CD14-positive monocyte (primary cell): Measurements from ENCODE around the gene PTPN18. TPM values are rescaled to one million over a fixed set of nuclear protein-coding genes. Genes with fewer than 3 reads are reported as not detected.

ENCODE experiments used
- DNase-seq, 3 donors: peaks; one replicate each; pipeline ENCODE4 v3.0.0-alpha.2; 2011 to 2022
- H2AFZ ChIP-seq: 2 replicates; pipeline ENCODE4 v1.6.0; 2012; ENCODE audit warnings: mild to moderate bottlenecking, low read depth, low read length, inconsistent platforms; ENCODE audit not compliant: insufficient read depth, poor library complexity, severe bottlenecking
- H3K27ac ChIP-seq, 2 donors: 1 replicate in 1 of 2; 2 replicates in 1 of 2; pipeline ENCODE4 v1.5.1; 2012 to 2013; ENCODE audit warnings: low read length in 2 of 2, control low read depth in 1 of 2, inconsistent platforms in 1 of 2, low read depth in 1 of 2, mild to moderate bottlenecking in 1 of 2
- H3K27me3 ChIP-seq, 2 donors: one replicate each; pipeline versions ENCODE4 v1.6.0 to v1.6.1; 2011 to 2013; ENCODE audit warnings: low read length in 2 of 2; ENCODE audit not compliant: control insufficient read depth in 2 of 2, insufficient read depth in 2 of 2
- H3K36me3 ChIP-seq, 2 donors: replicated peaks in 1 of 2; 1 replicate in 1 of 2; 2 replicates in 1 of 2; pipeline versions ENCODE4 v1.5.1 to v1.6.1; 2012 to 2013; ENCODE audit warnings: low read length in 2 of 2, control low read depth in 1 of 2, inconsistent platforms in 1 of 2, mild to moderate bottlenecking in 1 of 2; ENCODE audit not compliant: insufficient read depth in 2 of 2, control insufficient read depth in 1 of 2
- H3K4me1 ChIP-seq, 2 donors: 1 replicate in 1 of 2; 2 replicates in 1 of 2; pipeline versions ENCODE4 v1.5.1 to v1.6.1; 2012 to 2013; ENCODE audit warnings: low read length in 2 of 2, control low read depth in 1 of 2, inconsistent platforms in 1 of 2, mild to moderate bottlenecking in 1 of 2, moderate library complexity in 1 of 2; ENCODE audit not compliant: insufficient read depth in 2 of 2, control insufficient read depth in 1 of 2
- H3K4me2 ChIP-seq: replicated peaks from 2 replicates; pipeline ENCODE3; 2012; ENCODE audit warnings: low read length, moderate library complexity, mild to moderate bottlenecking; ENCODE audit not compliant: poor library complexity, severe bottlenecking; ENCODE audit errors: extremely low read depth
- H3K4me3 ChIP-seq, 3 experiments: fragments of 200-600 bp in 1 of 3; sonication (generic) in 1 of 3; replicated peaks in 1 of 3; 1 replicate in 2 of 3; 2 replicates in 1 of 3; pipeline ENCODE4 v1.5.1; 2011 to 2013; ENCODE audit warnings: low read length in 3 of 3, mild to moderate bottlenecking in 3 of 3, control low read depth in 2 of 3, low read depth in 2 of 3, inconsistent platforms in 1 of 3, moderate library complexity in 1 of 3
- H3K79me2 ChIP-seq: 2 replicates; pipeline ENCODE4 v1.6.0; 2012; ENCODE audit warnings: mild to moderate bottlenecking, control low read depth, inconsistent platforms, low read length, moderate library complexity; ENCODE audit not compliant: insufficient read depth
- H3K9ac ChIP-seq: 2 replicates; pipeline ENCODE4 v1.6.0; 2017; ENCODE audit warnings: low read length, mild to moderate bottlenecking; ENCODE audit not compliant: insufficient read depth, poor library complexity, severe bottlenecking
- H3K9me3 ChIP-seq, 2 donors: replicated peaks in 1 of 2; 1 replicate in 1 of 2; 2 replicates in 1 of 2; pipeline versions ENCODE4 v1.5.1 to v1.6.1; 2012 to 2013; ENCODE audit warnings: low read length in 2 of 2, control low read depth in 1 of 2; ENCODE audit not compliant: control insufficient read depth in 1 of 2, insufficient read depth in 1 of 2
- H4K20me1 ChIP-seq: 2 replicates; pipeline ENCODE4 v1.6.0; 2012; ENCODE audit warnings: mild to moderate bottlenecking, low read length, control low read depth, moderate library complexity; ENCODE audit not compliant: insufficient read depth
- H3K27ac Mint-ChIP-seq, 7 donors: one replicate each; pipeline ENCODE4 v1.8.0; 2020; ENCODE audit warnings: mild to moderate bottlenecking in 7 of 7, mixed read lengths in 7 of 7, moderate library complexity in 6 of 7, inconsistent platforms in 2 of 7
- H3K27me3 Mint-ChIP-seq, 3 donors: one replicate each; pipeline ENCODE4 v1.8.0; 2021 to 2022; ENCODE audit warnings: low read depth in 3 of 3, mild to moderate bottlenecking in 3 of 3, mixed read lengths in 3 of 3, moderate library complexity in 3 of 3, inconsistent platforms in 1 of 3
- H3K36me3 Mint-ChIP-seq, 2 donors: one replicate each; pipeline ENCODE4 v1.8.0; 2020; ENCODE audit warnings: mixed read lengths in 2 of 2, inconsistent platforms in 1 of 2, mild to moderate bottlenecking in 1 of 2
- H3K4me1 Mint-ChIP-seq: one replicate; pipeline ENCODE4 v1.8.0; 2020; ENCODE audit warnings: mild to moderate bottlenecking, mixed read lengths
- H3K4me3 Mint-ChIP-seq, 2 donors: one replicate each; pipeline ENCODE4 v1.8.0; 2020; ENCODE audit warnings: mild to moderate bottlenecking in 2 of 2, mixed read lengths in 2 of 2, moderate library complexity in 1 of 2
- H3K9me3 Mint-ChIP-seq, 7 donors: one replicate each; pipeline ENCODE4 v1.8.0; 2020 to 2022; ENCODE audit warnings: mixed read lengths in 7 of 7, mild to moderate bottlenecking in 6 of 7, moderate library complexity in 6 of 7, inconsistent platforms in 2 of 7
- CTCF ChIP-seq: fragments of 200-600 bp; IDR thresholded peaks from one replicate; pipeline ENCODE4 v1.8.0; 2022; ENCODE audit warnings: antibody characterized with exemption, mild to moderate bottlenecking
- whole genome bisulfite sequencing: methylation state at CpG from one replicate; pipeline ENCODE4 v1.1.5; 2013; ENCODE audit warnings: missing lambda C conversion rate; ENCODE audit not compliant: insufficient coverage; 5-methylcytosine and 5-hydroxymethylcytosine counted together
- intact Hi-C, 2 donors: fragments of 100-400 bp; cut with micrococcal nuclease; formaldehyde crosslinking; loops; one replicate each; pipeline versions ENCODE4 v1.15.0 to v1.15.1; 2023
- polyA plus RNA-seq, 3 donors: library from polyadenylated mRNA; depleted of rRNA in 1 of 3; unstranded in 2 of 3; stranded (reverse) in 1 of 3; fragments of 300-500 nt in 2 of 3; fragments of >200 nt in 1 of 3; fragmentation: Illumina TruSeq in 2 of 3; gene quantifications; 1 replicate in 2 of 3; 2 replicates in 1 of 3; pipeline ENCODE4 v1.2.3, GENCODE V29; 2012 to 2021

The PTPN18 gene
- polyA plus RNA-seq, 3 donors: 72.2 to 365 (median 102) TPM

GRCh38 chr2:130365075-130365474 is 9.2 kb downstream of the PTPN18 start:
- no CpG with 5 or more reads among the region's 2 CpGs for WGBS
- no peaks in the 10 kb centered on the region for H3K27me3 Mint-ChIP-seq

DNA sequence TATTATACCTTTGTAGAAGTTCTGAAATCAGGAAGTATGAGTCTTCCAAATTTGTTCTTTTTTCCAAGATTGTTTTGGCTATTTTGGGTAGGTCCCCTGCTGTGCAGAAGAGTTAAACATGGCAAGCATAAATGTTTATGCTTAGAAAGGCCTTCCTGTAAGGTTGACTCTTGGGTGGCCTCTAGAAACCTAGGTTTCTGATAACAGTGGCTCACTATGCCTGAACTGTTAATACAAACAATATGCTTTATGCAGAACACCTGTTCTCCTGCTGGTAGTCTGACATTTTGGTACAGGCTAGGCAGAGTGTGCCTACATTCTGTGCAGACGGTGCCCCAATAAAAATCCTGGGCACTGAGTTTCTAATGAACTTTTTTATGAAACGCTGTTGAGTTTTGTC is 10.1 kb downstream of the PTPN18 start:
- Histone ChIP-seq H3K4me1 (peaks cover 31 to 32% of the 10 kb centered on the region in 2 donors), H3K4me3 (no peak overlapping the region), H2AFZ (no peak overlapping the region), H3K9me3 (no peaks in the 10 kb centered on the region), H3K27ac (no peak overlapping the region), H3K9ac (no peak overlapping the region), H3K36me3 (peaks cover 11 to 18% of the 10 kb centered on the region in 2 donors), H3K79me2 (peaks cover 29% of the 10 kb centered on the region), H3K4me2 (no peak overlapping the region), H4K20me1 (peaks cover 11% of the 10 kb centered on the region), H3K27me3 (no peaks in the 10 kb centered on the region)
- no peak for DNase-seq
- no peak for TF ChIP-seq CTCF
- WGBS: 95% methylated on average over 2 of the region's 2 CpGs
- Mint-ChIP-seq H3K4me3 (no peak overlapping the region), H3K36me3 (peaks cover 31 to 43% of the 10 kb centered on the region in 2 donors), H3K9me3 (peaks cover 0 to 3% (median 0%) of the 10 kb centered on the region in 7 donors), H3K27ac (no peak overlapping the region), H3K4me1 (peaks cover 41% of the 10 kb centered on the region), H3K27me3 (peaks cover 0 to 2% (median under 1%) of the 10 kb centered on the region in 3 donors)
- intact Hi-C loops: no loop called here

More at GRCh38 chr2:130365075-130365474, 9.2 kb downstream of the PTPN18 start:
- no peak for DNase-seq
- no peak overlapping the region for H3K27ac Mint-ChIP-seq
- Histone ChIP-seq H3K36me3 (peaks cover 2 to 10% of the 10 kb centered on the region in 2 donors), H2AFZ (no peak overlapping the region), H3K27ac (no peak overlapping the region), H3K9ac (no peak overlapping the region), H3K4me3 (no peak overlapping the region), H3K27me3 (no peaks in the 10 kb centered on the region), H3K4me2 (no peak overlapping the region), H4K20me1 (peaks cover 14% of the 10 kb centered on the region), H3K9me3 (no peaks in the 10 kb centered on the region), H3K79me2 (peaks cover 22% of the 10 kb centered on the region), H3K4me1 (peaks cover 22 to 23% of the 10 kb centered on the region in 2 donors)
- intact Hi-C loops: no loop called here
- H3K4me3 Mint-ChIP-seq: no peak overlapping the region
- peaks cover 25 to 41% of the 10 kb centered on the region in 2 donors for H3K36me3 Mint-ChIP-seq
- peaks cover 0 to 1% (median 0%) of the 10 kb centered on the region in 7 donors for H3K9me3 Mint-ChIP-seq
- peaks cover 37% of the 10 kb centered on the region for H3K4me1 Mint-ChIP-seq
- TF ChIP-seq CTCF: no peak
